HG02759 (cell line): Measurements from ENCODE around the gene ARHGAP11B.
A peak's percentile ranks its signal among the peaks of the same experiment; 100 is the strongest.
"Not testable (repeated sequence)": the region's sequence is repeated elsewhere in the genome, so short reads cannot be mapped to it uniquely, and the experiment has no call there.

Experiments
- ATAC-seq: cut with Tn5 transposase; IDR thresholded peaks from one replicate; pipeline ENCODE4 v1.9.1; 2021; ENCODE audit warnings: mild to moderate bottlenecking, moderate library complexity; ENCODE audit not compliant: unreplicated experiment

The ARHGAP11B gene

GRCh38 chr15:30625436-30626193 is at the start of gene ARHGAP11B:
ARHGAP11B (plus strand) TSS chr15:30626128.
- peak; percentile 94 for ATAC-seq

GRCh38 chr15:30579394-30579970 is 46.4 kb upstream of the ARHGAP11B start:
- ATAC-seq: not testable (repeated sequence)

- ATAC-seq: not testable (repeated sequence)
These were observed 45.2 kb upstream of the ARHGAP11B start for GRCh38 chr15:30580716-30581115.

GRCh38 chr15:30598953-30599352 is 27.0 kb upstream of the ARHGAP11B start:
- ATAC-seq: not testable (repeated sequence)

- ATAC-seq: not testable (repeated sequence)
These were observed 22.1 kb upstream of the ARHGAP11B start, which contains the start of gene GOLGA8H for GRCh38 chr15:30603796-30604195. GOLGA8H (plus strand) TSS chr15:30604028; CDS start chr15:30604126, 98 bp downstream.

GRCh38 chr15:30612271-30612670 is 13.7 kb upstream of the ARHGAP11B start:
- not testable (repeated sequence) for ATAC-seq

- not testable (repeated sequence) for ATAC-seq
These were observed 4.6 kb upstream of the ARHGAP11B start for GRCh38 chr15:30621342-30621741.

GRCh38 chr15:30626194-30626565 is 252 bp downstream of the ARHGAP11B start:
- peak; percentile 0 for ATAC-seq

GRCh38 chr15:30626632-30627031 is 704 bp downstream of the ARHGAP11B start:
- not testable (repeated sequence) for ATAC-seq

GRCh38 chr15:30650012-30650929 is 24.3 kb downstream of the ARHGAP11B start:
- ATAC-seq: peak; percentile 97

GRCh38 chr15:30661154-30661553 is 35.2 kb downstream of the ARHGAP11B start:
- not testable (repeated sequence) for ATAC-seq

- ATAC-seq: not testable (repeated sequence)
These were observed 43.7 kb downstream of the ARHGAP11B start for GRCh38 chr15:30669621-30670020.

GRCh38 chr15:30670056-30670455 is 44.1 kb downstream of the ARHGAP11B start:
- ATAC-seq: no peak

GRCh38 chr15:30671309-30671708 is 45.4 kb downstream of the ARHGAP11B start:
- ATAC-seq: no peak

GRCh38 chr15:30675126-30675525 is 49.2 kb downstream of the ARHGAP11B start:
- ATAC-seq: no peak

- ATAC-seq: not testable (repeated sequence)
These were observed 50.0 kb downstream of the ARHGAP11B start for GRCh38 chr15:30675891-30676290.

- ATAC-seq: not testable (repeated sequence)
These were observed 55.1 kb downstream of the ARHGAP11B start for GRCh38 chr15:30680997-30681396.

GRCh38 chr15:30685709-30686285 is 59.9 kb downstream of the ARHGAP11B start:
- not testable (repeated sequence) for ATAC-seq

GRCh38 chr15:30686651-30687050 is 60.7 kb downstream of the ARHGAP11B start:
- not testable (repeated sequence) for ATAC-seq
